ENCODE data around the gene ACBD6.

DNA sequence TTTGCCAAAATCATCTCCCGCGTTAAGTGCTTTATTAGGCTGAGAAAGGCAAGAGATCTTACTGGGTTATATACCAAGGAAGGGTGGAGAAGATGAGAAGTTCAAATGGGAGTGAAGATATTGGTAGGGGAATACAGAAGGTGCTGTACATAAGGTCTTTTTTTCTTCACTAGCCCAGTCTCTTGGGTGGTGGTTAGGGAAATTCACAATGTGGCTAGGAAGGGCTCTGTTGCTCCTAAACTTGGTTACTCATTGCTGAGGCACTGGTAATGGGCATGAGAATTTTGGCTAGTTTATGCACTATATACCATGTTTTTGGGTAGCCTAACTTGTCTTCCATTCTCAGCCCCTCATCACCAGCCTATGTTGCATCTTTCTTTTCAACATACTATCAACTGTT is 221.8 kb downstream of the ACBD6 start:
- TF ChIP-seq, protein P1, sequence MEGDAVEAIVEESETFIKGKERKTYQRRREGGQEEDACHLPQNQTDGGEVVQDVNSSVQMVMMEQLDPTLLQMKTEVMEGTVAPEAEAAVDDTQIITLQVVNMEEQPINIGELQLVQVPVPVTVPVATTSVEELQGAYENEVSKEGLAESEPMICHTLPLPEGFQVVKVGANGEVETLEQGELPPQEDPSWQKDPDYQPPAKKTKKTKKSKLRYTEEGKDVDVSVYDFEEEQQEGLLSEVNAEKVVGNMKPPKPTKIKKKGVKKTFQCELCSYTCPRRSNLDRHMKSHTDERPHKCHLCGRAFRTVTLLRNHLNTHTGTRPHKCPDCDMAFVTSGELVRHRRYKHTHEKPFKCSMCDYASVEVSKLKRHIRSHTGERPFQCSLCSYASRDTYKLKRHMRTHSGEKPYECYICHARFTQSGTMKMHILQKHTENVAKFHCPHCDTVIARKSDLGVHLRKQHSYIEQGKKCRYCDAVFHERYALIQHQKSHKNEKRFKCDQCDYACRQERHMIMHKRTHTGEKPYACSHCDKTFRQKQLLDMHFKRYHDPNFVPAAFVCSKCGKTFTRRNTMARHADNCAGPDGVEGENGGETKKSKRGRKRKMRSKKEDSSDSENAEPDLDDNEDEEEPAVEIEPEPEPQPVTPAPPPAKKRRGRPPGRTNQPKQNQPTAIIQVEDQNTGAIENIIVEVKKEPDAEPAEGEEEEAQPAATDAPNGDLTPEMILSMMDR (IDR thresholded peaks at IDR 0.05): no peak
- TF ChIP-seq POLR2A (IDR thresholded peaks at IDR 0.05) (no peak), POLR2AphosphoS5 (IDR thresholded peaks at IDR 0.05) (no peak)

Data from breast epithelium (tissue), 3 donors.